HG02623 (cell line): ENCODE data around the gene GIMAP6.
"Not testable (repeated sequence)": the region's sequence is repeated elsewhere in the genome, so short reads cannot be mapped to it uniquely, and the experiment has no call there.

ENCODE experiments used
- ATAC-seq: cut with Tn5 transposase; IDR thresholded peaks from one replicate; pipeline ENCODE4 v1.9.1; 2021; ENCODE audit warnings: moderate library complexity; ENCODE audit not compliant: unreplicated experiment

The GIMAP6 gene

GRCh38 chr7:150648353-150649079, 16.3 kb upstream of the GIMAP6 start:
- no peak for ATAC-seq

GRCh38 chr7:150645259-150646020, 13.3 kb upstream of the GIMAP6 start:
- ATAC-seq = no peak

- no peak for ATAC-seq
These were observed 10.7 kb upstream of the GIMAP6 start for GRCh38 chr7:150642926-150643325.

GRCh38 chr7:150641854-150642253, 9.7 kb upstream of the GIMAP6 start:
- ATAC-seq = no peak

- no peak for ATAC-seq
These were observed 1.7 kb upstream of the GIMAP6 start for GRCh38 chr7:150633926-150634325.

- ATAC-seq = peak; percentile 33
These were observed 930 bp downstream of the GIMAP6 start for GRCh38 chr7:150631084-150631826.

- ATAC-seq = no peak
These were observed 2.8 kb downstream of the GIMAP6 start for GRCh38 chr7:150629347-150629746.

GRCh38 chr7:150627959-150628358, 4.2 kb downstream of the GIMAP6 start:
- no peak for ATAC-seq

- ATAC-seq = no peak
These were observed 5.5 kb downstream of the GIMAP6 start for GRCh38 chr7:150626696-150627095.

GRCh38 chr7:150621376-150621775, 10.8 kb downstream of the GIMAP6 start:
- peak; percentile 36 for ATAC-seq

- peak; percentile 51 for ATAC-seq
These were observed 11.4 kb downstream of the GIMAP6 start for GRCh38 chr7:150620617-150621371.

- ATAC-seq = no peak
These were observed 12.1 kb downstream of the GIMAP6 start for GRCh38 chr7:150620061-150620460.

GRCh38 chr7:150615221-150615755, 16.9 kb downstream of the GIMAP6 start:
- ATAC-seq = not testable (repeated sequence)

GRCh38 chr7:150614426-150614825, 17.8 kb downstream of the GIMAP6 start:
- not testable (repeated sequence) for ATAC-seq

- ATAC-seq = no peak
These were observed 18.3 kb downstream of the GIMAP6 start for GRCh38 chr7:150613880-150614279.

- no peak for ATAC-seq
These were observed 19.3 kb downstream of the GIMAP6 start for GRCh38 chr7:150612925-150613324.

GRCh38 chr7:150610233-150610632, 22.0 kb downstream of the GIMAP6 start:
- ATAC-seq = no peak

GRCh38 chr7:150603600-150603999, 28.6 kb downstream of the GIMAP6 start:
- not testable (repeated sequence) for ATAC-seq

GRCh38 chr7:150595361-150595760, 36.8 kb downstream of the GIMAP6 start:
- no peak for ATAC-seq

- no peak for ATAC-seq
These were observed 37.4 kb downstream of the GIMAP6 start for GRCh38 chr7:150594805-150595204.

GRCh38 chr7:150587551-150587950, 44.6 kb downstream of the GIMAP6 start:
- no peak for ATAC-seq
